IPS-18c (cell line): ENCODE data around the gene KCNIP2.

Experiments
- H3K4me3 ChIP-seq: 2 replicates; pipeline ENCODE4 v1.7.0; 2013; ENCODE audit warnings: low read depth, mild to moderate bottlenecking, low read length, moderate library complexity; ENCODE audit not compliant: insufficient read depth
- H3K9me3 ChIP-seq: one replicate; pipeline ENCODE4 v1.6.1; 2013; ENCODE audit warnings: mild to moderate bottlenecking, low read length, moderate library complexity; ENCODE audit not compliant: control insufficient read depth, insufficient read depth

The KCNIP2 gene

GRCh38 chr10:101858723-101859500 is 15.3 kb upstream of the KCNIP2 start:
- Histone ChIP-seq H3K9me3 (no peaks in the 10 kb centered on the region), H3K4me3 (no peak overlapping the region)

GRCh38 chr10:101857802-101858476 is 14.3 kb upstream of the KCNIP2 start:
- Histone ChIP-seq H3K4me3 (no peak overlapping the region), H3K9me3 (no peaks in the 10 kb centered on the region)

- no peaks in the 10 kb centered on the region for H3K9me3 ChIP-seq
- H3K4me3 ChIP-seq = no peak overlapping the region
Observed at GRCh38 chr10:101856626-101857025, 13.0 kb upstream of the KCNIP2 start.

DNA sequence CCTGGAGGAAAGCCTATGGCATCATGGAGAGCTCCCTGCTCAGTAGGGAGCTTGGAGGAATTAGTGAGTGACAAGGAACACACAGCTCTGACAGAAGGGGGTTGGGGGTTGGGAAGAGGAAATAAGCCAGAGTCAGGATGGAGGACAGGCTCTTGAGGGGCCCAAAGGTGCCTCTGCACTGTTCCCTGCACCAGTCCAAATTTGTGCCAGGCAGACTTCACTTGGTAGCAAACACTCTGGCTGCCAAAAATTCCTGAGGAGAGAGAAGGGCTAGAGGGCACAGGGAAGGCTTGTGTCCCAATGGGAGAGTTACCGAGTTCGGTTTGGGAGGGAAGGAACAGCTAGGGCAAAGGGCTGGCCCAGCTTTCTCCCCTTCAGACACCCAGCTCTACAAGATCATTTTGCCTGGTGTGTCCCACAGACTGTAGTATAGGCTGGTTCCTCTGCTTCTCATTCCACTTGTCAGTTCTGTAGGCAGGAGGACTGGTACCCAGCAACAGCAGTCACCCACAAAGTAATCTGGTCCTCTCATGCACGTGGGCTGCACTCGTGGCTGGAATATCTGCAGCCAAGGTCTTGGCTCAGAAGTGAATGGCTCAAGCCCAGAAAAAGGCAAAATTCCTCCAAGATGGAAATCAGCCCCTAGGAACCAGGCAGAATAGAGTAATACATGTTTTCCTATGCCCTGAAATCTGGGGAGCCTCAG is 8.0 kb upstream of the KCNIP2 start:
- no peak overlapping the region for H3K4me3 ChIP-seq
- no peaks in the 10 kb centered on the region for H3K9me3 ChIP-seq

DNA sequence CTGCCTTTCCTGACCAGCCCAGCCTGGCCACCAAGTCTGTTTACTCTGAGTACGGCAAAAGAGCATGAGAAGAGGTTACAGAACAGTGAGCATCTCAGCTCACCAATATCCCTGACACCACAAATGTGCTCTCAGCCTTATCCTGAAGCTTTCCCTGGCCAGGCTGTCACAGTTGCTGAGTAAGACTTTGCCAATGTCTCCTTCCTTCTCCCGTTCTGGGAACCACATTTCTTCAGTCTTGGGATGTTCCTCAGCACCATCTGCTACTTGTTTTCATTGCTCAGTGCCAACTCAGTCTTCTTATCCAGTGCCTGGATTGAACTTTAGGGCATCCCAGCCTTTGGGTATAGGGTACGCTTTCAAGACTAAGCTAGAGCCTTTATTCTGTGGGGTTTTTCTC is 7.1 kb upstream of the KCNIP2 start:
- no peaks in the 10 kb centered on the region for H3K9me3 ChIP-seq
- no peak overlapping the region for H3K4me3 ChIP-seq

GRCh38 chr10:101848894-101849351 is 5.3 kb upstream of the KCNIP2 start:
- H3K4me3 ChIP-seq = no peak overlapping the region

GRCh38 chr10:101848408-101848807 is 4.8 kb upstream of the KCNIP2 start:
- Histone ChIP-seq H3K9me3 (no peaks in the 10 kb centered on the region), H3K4me3 (no peak overlapping the region)

More at GRCh38 chr10:101848894-101849351, 5.3 kb upstream of the KCNIP2 start:
- no peaks in the 10 kb centered on the region for H3K9me3 ChIP-seq

GRCh38 chr10:101845893-101846292 is 2.3 kb upstream of the KCNIP2 start:
- no peaks in the 10 kb centered on the region for H3K9me3 ChIP-seq
- H3K4me3 ChIP-seq = no peak overlapping the region

- H3K4me3 ChIP-seq = no peak overlapping the region
- H3K9me3 ChIP-seq = no peaks in the 10 kb centered on the region
Observed at GRCh38 chr10:101841826-101842225, 1.8 kb downstream of the KCNIP2 start.

- Histone ChIP-seq H3K9me3 (peaks cover 2% of the 10 kb centered on the region), H3K4me3 (peak overlapping the region; percentile 72)
Observed at GRCh38 chr10:101840741-101841453, 2.7 kb downstream of the KCNIP2 start.

GRCh38 chr10:101840102-101840684 is 3.4 kb downstream of the KCNIP2 start:
- Histone ChIP-seq H3K9me3 (peaks cover 2% of the 10 kb centered on the region), H3K4me3 (peak overlapping the region; percentile 72)

DNA sequence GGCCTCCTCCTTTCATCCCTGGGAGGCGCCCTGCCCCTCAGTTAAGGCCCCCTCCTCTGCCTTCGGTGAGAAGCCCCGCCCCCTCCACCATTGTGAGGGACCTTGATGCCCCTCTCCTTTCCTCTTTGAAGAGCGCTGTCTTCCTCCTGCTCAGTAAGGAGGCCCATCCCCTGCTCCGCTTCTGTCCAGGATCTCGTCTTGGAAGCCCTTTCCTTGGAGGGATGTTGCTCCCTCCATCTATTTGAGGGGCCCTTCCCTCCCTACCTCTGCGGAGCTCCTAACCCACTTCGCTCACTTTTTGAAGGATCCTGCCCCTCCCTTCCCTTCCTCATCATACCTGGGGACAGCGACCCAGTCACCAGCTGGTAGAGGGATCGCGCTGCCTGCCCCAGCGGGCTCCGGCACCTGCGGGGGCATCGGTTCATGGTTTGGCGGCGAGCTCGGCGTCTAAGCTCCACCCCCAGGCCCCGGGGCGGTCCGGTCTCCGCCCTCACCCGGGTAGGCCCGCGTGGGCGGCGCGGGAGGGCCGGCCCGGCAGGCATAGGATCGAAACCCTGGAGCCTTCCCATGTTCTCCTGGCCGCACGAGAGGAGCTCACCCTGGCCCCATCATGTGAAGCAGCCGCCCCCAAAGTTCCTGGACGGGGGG is 4.1 kb downstream of the KCNIP2 start:
- peak overlapping the region; percentile 72 for H3K4me3 ChIP-seq
- H3K9me3 ChIP-seq = peaks cover 2% of the 10 kb centered on the region

- H3K4me3 ChIP-seq = peak overlapping the region; percentile 72; the same call in 1 of the 2 replicates
Observed at GRCh38 chr10:101839002-101839401, 4.6 kb downstream of the KCNIP2 start.

GRCh38 chr10:101838416-101838970 is 5.1 kb downstream of the KCNIP2 start:
- Histone ChIP-seq H3K4me3 (no peak overlapping the region), H3K9me3 (peaks cover 2% of the 10 kb centered on the region)

More at GRCh38 chr10:101839002-101839401, 4.6 kb downstream of the KCNIP2 start:
- peaks cover 2% of the 10 kb centered on the region for H3K9me3 ChIP-seq

DNA sequence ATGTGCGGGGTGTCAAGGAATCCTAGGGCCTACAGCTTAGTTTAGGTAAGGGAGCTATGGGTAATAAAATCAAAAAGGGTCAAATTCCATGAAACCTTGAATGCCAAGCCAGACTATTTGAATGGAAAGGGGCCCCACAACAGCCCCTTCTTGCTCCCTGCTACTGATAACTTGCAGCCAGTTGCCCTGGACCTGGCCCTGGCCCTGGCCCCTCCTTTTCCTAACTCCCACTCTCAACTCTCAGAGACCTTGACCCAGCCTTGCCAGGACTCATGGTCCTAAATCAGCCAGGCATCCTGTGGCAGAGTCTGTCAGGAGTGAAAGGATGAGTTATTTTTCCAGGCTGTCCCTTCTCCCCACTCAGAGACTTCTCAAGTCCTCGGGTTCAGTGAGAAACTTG is 5.9 kb downstream of the KCNIP2 start:
- Histone ChIP-seq H3K9me3 (peaks cover 2% of the 10 kb centered on the region), H3K4me3 (no peak overlapping the region)

DNA sequence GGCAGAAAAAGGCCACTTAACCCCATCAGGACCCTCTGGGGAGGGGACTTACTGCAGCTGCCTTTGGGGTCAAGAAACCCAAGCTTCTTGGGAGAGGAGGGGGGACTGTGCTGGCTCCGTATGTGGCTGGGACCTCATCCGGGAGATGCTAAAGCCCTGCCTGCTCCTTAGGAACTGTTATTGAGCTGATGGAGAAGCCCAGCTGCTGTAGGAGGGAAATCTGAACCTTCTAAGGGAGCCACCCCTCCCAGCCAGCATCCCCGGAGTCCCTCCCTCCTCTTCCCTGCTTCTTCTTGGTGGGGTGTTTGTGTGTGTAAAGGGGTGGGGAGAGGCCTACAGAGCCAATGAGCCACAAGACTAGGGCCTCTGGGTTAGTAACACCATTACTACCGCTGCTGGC is 8.2 kb downstream of the KCNIP2 start:
- Histone ChIP-seq H3K9me3 (peaks cover 2% of the 10 kb centered on the region), H3K4me3 (no peak overlapping the region)
